Measurements from ENCODE around the gene STK32A.
A peak's percentile ranks its signal among the peaks of the same experiment; 100 is the strongest.

The STK32A gene

GRCh38 chr5:147369742-147370374 is 135.0 kb downstream of the STK32A start:
- Histone ChIP-seq H3K9me2 (ENCODE audit: low read depth, low read length) (no peaks in the 10 kb centered on the region), H3K4me3 (ENCODE audit: low read depth, low read length, poor library complexity, severe bottlenecking) (no peak overlapping the region), H2AFZ (ENCODE audit: low read length) (no peak overlapping the region), H3K4me1 (ENCODE audit: insufficient read depth, low read length, severe bottlenecking) (no peaks in the 10 kb centered on the region), H4K20me1 (ENCODE audit: insufficient read depth, low read length) (no peaks in the 10 kb centered on the region), H3K79me2 (ENCODE audit: insufficient read depth, low read length) (no peaks in the 10 kb centered on the region), H3K9me3 (ENCODE audit: low read length) (no peaks in the 10 kb centered on the region), H3K27me3 (ENCODE audit: insufficient read depth, low read length) (no peaks in the 10 kb centered on the region), H3K9ac (ENCODE audit: low read length) (no peak overlapping the region), H3K4me2 (ENCODE audit: low read length) (no peak overlapping the region), H3K27ac (ENCODE audit: low read depth, low read length, poor library complexity, severe bottlenecking) (no peak overlapping the region), H3F3A (ENCODE audit: insufficient read depth, low read length) (no peaks in the 10 kb centered on the region), H3K36me3 (ENCODE audit: insufficient read depth, low read length) (no peaks in the 10 kb centered on the region)
- TF ChIP-seq CTCF (IDR thresholded peaks at IDR 0.05; ENCODE audit: low read length), result peak; percentile 29; the same call in 1 of the 2 replicates
- TF ChIP-seq EZH2 (IDR thresholded peaks at IDR 0.05; ENCODE audit: borderline replicate concordance, low read length), result no peak

GRCh38 chr5:147371290-147371689 is 136.5 kb downstream of the STK32A start:
- H3K9ac ChIP-seq (ENCODE audit: low read length), result no peak overlapping the region
- H4K20me1 ChIP-seq (ENCODE audit: insufficient read depth, low read length), result no peaks in the 10 kb centered on the region
- H3K9me3 ChIP-seq (ENCODE audit: low read length), result no peaks in the 10 kb centered on the region
- no peak overlapping the region for H3K27ac ChIP-seq (ENCODE audit: low read depth, low read length, poor library complexity, severe bottlenecking)
- no peaks in the 10 kb centered on the region for H3F3A ChIP-seq (ENCODE audit: insufficient read depth, low read length)
- TF ChIP-seq CTCF (IDR thresholded peaks at IDR 0.05; ENCODE audit: low read length), result no peak
- no peak for TF ChIP-seq EZH2 (IDR thresholded peaks at IDR 0.05; ENCODE audit: borderline replicate concordance, low read length)
- H3K27me3 ChIP-seq (ENCODE audit: insufficient read depth, low read length), result no peaks in the 10 kb centered on the region; the same call in 1 of the 2 replicates
- H3K36me3 ChIP-seq (ENCODE audit: insufficient read depth, low read length), result no peaks in the 10 kb centered on the region
- H3K79me2 ChIP-seq (ENCODE audit: insufficient read depth, low read length), result no peaks in the 10 kb centered on the region
- no peak overlapping the region for H2AFZ ChIP-seq (ENCODE audit: low read length)
- H3K4me2 ChIP-seq (ENCODE audit: low read length), result no peak overlapping the region
- H3K4me1 ChIP-seq (ENCODE audit: insufficient read depth, low read length, severe bottlenecking), result no peaks in the 10 kb centered on the region
- H3K9me2 ChIP-seq (ENCODE audit: low read depth, low read length), result no peaks in the 10 kb centered on the region
- no peak overlapping the region for H3K4me3 ChIP-seq (ENCODE audit: low read depth, low read length, poor library complexity, severe bottlenecking)

GRCh38 chr5:147372191-147372590 is 137.4 kb downstream of the STK32A start:
- H2AFZ ChIP-seq (ENCODE audit: low read length), result no peak overlapping the region
- H3K27ac ChIP-seq (ENCODE audit: low read depth, low read length, poor library complexity, severe bottlenecking), result no peak overlapping the region
- no peaks in the 10 kb centered on the region for H3K4me1 ChIP-seq (ENCODE audit: insufficient read depth, low read length, severe bottlenecking)
- no peak overlapping the region for H3K4me3 ChIP-seq (ENCODE audit: low read depth, low read length, poor library complexity, severe bottlenecking)
- H3K9ac ChIP-seq (ENCODE audit: low read length), result no peak overlapping the region
- no peaks in the 10 kb centered on the region for H3K79me2 ChIP-seq (ENCODE audit: insufficient read depth, low read length)
- H3K9me2 ChIP-seq (ENCODE audit: low read depth, low read length), result no peaks in the 10 kb centered on the region
- no peak overlapping the region for H3K4me2 ChIP-seq (ENCODE audit: low read length)
- no peaks in the 10 kb centered on the region for H3K9me3 ChIP-seq (ENCODE audit: low read length)
- H3K27me3 ChIP-seq (ENCODE audit: insufficient read depth, low read length), result no peaks in the 10 kb centered on the region; the same call in 1 of the 2 replicates
- no peaks in the 10 kb centered on the region for H3F3A ChIP-seq (ENCODE audit: insufficient read depth, low read length)
- H4K20me1 ChIP-seq (ENCODE audit: insufficient read depth, low read length), result no peaks in the 10 kb centered on the region
- TF ChIP-seq CTCF (IDR thresholded peaks at IDR 0.05; ENCODE audit: low read length), result no peak
- TF ChIP-seq EZH2 (IDR thresholded peaks at IDR 0.05; ENCODE audit: borderline replicate concordance, low read length), result no peak
- no peaks in the 10 kb centered on the region for H3K36me3 ChIP-seq (ENCODE audit: insufficient read depth, low read length)
